GM21737 (cell line): ENCODE results near the gene MACROH2A2.
A peak's percentile ranks its signal among the peaks of the same experiment; 100 is the strongest.
"Not testable (repeated sequence)": the region's sequence is repeated elsewhere in the genome, so short reads cannot be mapped to it uniquely, and the experiment has no call there.

ENCODE experiments used
- ATAC-seq: cut with Tn5 transposase; IDR thresholded peaks from one replicate; pipeline ENCODE4 v1.9.1; 2021; ENCODE audit warnings: mild to moderate bottlenecking, moderate library complexity; ENCODE audit not compliant: unreplicated experiment

MACROH2A2 gene

DNA sequence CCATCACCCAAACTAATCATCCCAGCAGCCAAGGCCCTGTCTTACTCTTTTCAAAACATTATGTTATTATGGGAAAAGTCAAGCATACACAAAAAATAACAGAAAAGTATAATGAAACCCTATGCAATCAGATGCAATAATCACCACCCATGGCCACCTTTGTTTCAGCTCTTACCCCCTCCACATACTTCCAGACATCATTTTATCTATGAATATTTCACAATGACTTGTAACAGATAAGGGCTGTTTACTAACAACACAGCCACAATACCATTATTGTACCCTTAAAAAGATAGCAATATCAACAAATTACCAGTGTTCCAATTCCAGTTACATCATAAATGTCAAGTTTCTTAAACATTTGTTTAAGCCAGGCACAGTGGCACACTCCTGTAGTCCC, 44.8 kb downstream of the MACROH2A2 start:
- no peak for ATAC-seq

DNA sequence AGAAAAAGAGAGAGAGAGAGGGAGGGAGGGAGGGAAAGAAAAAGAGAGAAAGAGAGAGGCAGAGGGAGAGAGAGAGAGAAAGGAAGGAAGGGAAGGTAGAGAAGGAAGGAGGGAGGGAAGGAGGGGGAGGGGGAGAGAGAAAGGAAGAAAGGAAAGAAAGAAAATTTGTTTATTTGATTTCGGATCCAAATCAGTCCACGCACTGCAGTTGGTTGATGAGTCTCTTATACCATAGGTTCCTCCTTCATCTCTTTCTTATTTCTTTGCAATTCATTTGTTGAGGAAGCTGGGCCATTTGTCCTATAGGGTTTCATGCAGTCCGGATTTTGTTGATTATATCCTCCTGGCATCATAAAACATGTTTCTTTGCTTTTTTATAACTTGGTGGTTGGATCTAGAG, 45.6 kb downstream of the MACROH2A2 start:
- no peak for ATAC-seq

DNA sequence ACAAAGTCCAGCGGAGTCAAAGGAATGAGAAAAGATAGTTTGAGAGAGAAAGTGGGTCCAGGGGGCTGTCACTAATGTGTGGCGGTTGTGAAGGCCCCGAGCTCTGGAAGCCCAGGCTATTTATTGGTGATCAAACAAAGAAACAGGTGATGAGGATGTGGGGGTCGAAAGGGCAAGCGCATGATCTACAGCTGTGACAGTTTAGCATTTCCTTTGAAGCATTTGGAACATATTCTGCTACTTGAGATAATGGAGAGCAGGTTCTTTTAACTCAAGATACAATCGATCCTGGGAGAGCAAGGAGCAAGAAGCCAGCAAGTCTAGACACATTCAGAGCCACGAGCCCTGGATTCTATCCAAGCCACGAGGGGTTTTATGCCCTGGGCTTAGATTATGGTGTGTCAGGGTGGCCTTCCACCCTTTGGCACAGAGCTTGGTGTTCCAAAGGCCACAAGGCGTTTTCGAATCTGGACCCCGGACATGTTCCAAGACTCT, 48.5 kb downstream of the MACROH2A2 start:
- ATAC-seq = not testable (repeated sequence)

DNA sequence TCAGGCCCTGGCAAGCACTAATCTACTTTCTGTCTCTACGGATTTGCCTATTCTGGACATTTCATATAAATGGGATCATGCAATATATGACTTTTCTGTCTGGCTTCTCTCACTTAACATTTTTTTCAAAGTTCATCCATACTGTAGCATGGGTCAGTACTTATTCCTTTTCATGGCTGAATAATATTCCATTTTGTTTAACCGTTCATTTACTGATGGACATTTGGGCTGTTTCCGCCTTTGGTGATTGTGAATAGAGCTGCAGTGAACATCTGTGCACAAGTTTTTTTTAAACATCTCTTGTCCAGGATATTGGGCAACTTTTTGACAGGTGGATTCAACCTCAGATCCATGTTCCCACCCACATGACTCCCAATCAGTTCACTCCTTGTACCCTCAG, 49.0 kb downstream of the MACROH2A2 start:
- ATAC-seq = no peak

DNA sequence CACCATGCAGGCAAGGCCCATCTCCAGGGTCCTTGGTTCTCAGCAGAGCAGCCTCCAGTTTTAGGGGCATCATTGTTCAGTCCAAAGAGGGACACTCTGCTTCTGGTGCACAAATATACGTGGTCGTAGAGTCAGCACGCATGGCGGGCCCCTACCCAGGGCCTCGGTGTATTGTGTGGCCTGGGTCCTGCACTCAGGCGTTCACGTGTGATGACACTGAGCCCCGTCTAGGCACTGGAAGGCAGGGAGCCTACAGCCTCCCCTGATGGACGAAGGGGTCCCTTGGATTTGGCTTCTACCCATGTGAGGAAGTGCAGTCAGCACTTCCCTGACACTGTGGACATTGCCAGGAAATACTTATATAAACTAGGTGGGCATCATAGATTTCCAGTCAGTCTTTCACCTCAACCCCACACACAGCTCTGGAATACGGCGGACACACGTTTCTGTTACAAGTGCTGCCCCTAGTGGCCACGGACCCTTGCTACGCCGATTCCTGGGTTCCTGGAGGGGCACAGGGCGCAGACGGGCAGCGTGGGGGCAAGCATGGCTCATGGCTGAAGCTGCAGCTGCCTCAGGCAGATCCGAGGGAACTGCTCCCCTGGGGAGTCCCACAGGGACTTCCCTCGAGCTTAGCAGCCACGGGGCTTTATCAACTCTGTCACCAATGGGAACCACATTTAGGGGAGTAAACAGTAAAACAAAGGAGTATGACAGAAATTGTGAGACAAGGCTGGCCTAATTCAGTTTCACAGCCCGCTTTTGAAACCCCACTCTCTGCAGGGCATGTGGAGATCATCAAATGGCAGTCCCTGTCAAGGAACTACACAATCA, 54.5 kb downstream of the MACROH2A2 start:
- no peak for ATAC-seq

DNA sequence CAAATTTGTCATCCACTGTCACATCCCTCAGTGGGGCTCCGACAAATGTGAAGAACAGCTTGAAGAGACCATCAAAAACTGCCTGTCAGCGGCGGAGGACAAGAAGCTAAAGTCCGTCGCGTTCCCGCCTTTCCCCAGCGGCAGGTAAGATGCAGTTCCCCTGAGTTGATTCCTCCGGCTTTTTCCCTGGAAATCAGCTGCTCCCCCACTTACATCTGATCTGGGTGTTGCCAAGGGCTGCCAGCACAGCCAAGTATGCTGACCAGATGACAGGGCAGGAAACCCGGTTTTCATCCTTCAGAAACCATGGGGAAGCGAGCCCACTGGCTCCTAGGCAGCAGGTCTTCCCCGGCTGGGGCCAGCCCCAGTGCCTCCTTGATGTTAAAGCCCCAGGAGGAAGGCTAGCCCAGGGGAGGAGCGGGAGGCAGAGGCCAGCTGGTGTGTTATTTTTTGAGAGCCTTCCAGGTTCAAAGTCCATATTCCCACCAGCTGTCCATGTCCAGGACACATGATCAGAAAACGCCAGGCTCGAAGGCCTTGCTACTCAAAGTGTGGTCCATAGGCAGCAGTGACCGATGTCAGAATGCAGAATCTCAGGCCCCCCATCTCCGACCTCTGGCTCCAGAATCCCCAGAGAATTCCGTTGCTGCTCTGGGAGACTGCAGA, 56.6 kb downstream of the MACROH2A2 start:
- no peak for ATAC-seq

DNA sequence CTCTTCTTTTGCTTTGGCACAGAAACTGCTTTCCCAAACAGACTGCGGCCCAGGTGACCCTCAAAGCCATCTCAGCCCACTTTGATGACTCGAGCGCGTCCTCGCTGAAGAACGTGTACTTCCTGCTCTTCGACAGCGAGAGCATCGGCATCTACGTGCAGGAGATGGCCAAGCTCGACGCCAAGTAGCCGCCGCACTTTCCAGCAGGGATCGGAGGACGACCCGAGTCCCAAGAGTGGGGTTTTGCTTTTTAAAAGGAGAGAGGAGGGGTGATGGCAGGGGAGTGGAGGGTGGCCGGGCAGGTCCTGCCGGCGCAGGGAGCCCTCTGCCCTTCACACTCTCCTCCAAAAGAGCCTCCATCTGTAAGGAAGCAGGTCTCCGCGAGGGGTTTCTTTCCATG, 58.9 kb downstream of the MACROH2A2 start:
- no peak for ATAC-seq

DNA sequence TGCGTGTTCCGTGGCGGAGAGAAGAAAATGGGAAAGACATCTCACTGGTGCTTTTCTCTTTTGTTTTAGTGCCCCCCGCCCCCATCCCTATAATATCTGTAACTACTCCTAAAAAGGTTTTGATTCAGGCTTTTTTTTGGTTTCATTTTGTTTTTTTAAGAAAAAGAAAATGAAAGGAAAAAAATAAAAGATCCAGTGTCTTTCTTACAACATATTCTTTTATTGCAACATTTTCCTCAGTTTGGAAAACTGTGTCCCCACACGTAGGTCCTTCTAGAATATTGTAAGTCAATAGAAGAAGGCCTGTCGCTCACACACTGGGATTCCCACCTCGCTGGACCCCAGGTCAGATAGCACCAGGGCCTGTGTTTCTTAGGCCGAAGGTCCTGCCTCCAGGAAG, 59.4 kb downstream of the MACROH2A2 start:
- no peak for ATAC-seq

DNA sequence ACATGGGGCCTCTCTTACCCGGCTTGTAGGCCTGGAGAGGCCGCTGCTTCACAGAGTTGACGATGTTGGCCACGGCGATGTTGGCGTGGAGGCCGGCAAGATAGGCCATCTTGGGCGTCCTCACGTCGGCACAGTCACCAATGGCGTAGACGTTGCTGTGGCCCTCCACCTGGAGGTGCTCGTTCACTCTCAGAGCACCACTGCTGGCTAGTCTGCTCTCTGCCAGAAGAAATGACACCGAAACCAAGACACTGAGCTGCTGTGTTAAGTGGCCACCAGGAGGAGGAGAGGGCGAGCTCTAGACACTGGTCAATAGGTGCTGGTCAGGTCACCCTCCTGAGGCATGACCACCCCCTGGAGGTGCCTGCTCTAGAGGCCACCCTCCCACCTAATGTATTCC, 62.3 kb downstream of the MACROH2A2 start:
- no peak for ATAC-seq

DNA sequence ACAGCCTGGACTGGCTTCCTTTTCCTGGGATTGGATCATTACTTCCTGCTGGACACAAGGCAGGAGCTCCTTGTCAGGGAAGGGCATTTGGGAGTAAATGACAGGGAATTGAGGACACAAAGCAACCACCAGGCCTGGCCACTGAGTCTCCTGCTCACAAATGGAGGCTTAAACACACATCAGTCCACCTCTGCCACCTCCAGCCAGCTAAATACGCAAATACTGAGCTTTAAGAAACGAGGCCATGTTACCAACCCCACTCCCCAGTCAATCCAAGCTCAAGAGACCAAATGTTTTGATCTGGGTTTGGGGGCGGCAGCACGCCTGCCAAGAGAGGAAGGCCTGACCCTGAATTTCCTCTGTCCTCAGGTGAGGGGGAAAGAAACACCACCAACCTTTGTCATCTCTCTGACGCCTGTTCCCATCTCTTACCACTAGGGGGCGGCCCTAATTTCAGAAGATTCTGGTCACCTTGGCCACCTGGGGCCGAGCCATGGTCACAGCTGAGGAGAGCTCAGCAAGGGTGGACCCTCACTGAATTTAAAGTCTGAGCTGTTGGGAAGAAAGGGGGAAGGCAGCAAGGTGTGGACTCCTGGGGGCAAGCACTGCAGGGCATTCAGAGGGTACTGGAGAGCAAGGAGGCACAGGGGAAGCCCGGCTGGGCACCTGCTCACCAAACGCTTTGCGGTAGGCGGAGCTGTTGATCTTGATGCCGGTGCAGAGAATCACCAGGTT, 63.5 kb downstream of the MACROH2A2 start:
- peak; percentile 53 for ATAC-seq

DNA sequence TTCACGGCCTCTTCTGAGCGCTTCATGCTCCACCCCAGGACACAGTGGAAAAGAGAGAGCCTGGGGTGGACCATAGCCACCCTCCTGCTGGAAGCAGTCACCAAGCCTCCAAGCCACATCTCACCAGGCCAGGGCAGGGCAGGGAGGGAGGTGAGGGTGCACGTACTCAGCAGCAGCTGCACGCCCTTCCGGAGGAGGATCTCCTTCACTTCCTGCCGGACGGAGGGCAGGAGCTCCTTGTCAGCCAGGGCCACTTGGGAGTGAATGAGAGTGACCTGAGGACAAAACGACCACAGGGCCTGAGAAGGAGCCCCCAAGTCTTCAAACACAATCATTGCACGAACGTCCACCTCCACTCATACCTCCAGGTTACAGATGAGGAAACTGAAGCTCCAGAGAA, 65.0 kb downstream of the MACROH2A2 start:
- no peak for ATAC-seq

DNA sequence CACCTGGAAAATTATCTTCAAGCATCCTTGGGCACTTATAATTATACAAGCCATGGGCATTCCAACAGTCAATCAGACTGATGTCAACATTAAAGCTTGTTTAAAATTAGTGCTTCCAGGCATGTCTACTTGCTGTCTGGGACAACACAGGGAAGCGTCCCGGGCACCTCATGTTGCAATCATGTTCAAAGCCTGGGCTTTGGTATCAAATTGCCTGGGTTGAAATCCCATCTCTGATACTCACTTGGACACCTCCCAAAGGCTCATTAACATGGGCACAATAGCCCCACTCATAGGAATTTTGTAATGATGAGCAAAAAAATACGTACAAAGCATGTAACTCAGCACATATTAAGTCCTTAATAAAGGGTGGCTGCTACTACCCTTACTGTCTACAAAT, 65.5 kb downstream of the MACROH2A2 start:
- no peak for ATAC-seq

DNA sequence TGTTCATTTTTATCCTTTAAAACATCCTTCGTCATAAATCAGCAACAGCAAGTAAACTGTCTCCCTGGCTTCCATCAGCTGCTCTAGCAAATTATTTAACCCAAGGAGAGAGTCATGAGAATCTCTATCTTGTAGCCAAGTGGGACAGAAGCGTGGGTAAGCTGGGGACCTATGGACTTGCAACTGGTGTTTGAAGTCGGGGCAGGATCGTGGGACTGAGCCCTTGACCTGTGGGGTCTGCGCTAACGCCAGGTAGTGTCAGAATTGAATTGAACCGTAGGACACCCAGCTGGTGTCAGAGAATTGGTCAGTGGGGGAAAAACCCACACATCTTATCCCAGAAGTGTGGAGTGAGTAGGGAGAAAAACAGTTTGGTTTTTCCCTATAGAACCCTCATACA, 66.6 kb downstream of the MACROH2A2 start:
- ATAC-seq = no peak

DNA sequence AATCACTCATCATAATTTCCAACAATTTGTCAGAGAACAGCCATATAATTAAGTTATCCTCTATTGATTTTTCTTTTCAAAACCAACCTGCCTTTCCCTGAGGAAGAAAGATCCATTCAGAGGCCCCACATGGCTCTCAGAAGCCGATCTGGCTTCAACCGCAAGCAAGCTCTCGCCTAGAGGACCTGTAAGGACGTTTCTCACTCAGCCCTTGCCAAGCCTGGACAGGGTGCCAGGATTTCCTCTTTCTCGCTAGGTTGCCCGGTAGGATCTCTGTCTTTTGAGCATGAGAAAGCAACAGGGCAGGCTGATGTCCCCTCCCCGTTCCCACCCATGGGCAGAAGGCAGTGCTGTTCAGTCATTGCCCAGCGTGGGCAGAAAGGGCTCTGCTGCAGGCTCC, 67.0 kb downstream of the MACROH2A2 start:
- no peak for ATAC-seq

DNA sequence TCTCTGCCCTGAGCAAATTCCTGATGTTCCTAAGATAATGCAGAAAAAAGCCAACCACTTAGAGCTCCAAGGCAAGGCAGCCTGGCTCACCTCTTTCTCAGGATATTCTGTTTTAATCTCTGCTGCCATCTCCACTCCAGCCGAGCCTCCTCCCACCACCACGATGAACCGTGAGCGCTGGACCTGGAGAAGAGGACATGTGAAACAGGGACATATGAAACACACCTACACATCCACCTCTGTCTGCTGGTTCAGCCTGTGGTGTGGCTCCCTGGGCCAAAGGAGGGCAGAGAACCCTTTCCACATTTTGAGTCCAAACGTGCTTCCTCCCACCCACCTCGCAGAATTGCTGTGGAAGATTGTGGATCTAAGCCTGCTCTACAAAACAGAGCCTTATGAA, 67.8 kb downstream of the MACROH2A2 start:
- ATAC-seq = no peak

DNA sequence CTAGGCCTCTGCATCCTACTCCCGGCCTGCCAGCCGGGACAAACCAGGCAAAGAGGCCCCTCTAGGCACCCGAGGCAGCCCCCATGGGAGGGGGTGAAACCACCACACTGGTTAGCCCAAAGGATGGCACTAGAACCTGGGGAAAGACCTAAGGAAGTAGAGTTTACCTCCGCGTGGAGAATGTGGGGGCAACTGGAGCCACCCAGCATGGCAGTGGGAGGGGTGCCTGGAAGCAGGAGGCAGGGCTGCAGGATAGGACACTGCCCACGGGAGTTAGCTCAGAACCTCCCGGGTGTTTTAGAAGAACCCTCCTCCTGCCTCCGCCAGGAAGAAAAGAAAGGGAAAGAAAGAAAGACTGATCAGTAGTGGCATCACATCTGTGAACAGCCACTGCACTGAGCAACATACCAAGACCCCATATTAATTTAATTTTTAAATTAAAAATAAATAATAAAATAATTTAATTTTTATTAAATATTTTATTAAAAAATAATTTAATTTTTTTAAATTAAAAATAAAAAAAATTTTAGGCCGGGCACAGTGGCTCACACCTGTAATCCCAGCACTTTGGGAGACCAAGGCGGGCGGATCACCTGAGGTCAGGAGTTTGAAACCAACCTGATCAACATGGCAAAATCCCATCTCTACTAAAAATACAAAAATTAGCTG, 68.8 kb downstream of the MACROH2A2 start:
- no peak for ATAC-seq

DNA sequence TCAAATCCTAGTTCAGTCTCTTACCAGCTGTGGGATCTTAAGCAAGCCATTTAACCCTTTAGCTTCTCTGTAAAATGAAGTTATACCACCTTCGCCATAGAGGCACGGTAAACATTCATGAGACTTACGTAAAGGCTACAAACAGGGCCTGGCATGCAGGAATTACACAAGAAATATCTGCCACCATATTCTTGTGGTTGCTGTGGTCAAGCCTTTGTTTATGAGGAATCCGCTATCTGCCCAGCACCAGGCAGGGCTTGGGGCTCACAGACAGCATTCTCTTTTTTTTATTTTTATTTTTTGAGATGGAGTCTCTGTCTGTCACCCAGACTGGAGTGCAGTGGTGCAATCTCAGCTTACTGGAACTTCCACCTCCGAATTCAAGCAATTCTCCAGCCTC, 70.1 kb downstream of the MACROH2A2 start:
- ATAC-seq = no peak

DNA sequence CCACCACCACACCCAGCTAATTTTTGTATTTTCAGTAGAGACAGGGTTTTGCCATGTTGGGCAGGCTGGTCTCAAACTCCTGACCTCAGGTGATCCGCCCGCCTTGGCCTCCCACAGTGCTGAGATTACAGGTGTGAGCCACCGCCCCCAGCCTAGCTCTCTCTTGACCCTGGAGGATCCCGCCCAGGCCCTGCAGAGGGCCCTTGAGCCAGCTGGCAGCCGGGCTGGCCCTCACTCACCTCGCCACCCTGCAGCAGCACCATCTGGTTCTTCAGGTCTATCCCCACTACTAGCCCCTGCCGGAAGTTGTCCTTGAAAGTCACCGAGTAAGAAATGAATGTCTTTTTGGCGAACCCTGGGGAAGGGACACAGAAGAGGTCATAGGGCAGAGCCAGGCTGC, 70.5 kb downstream of the MACROH2A2 start:
- ATAC-seq = not testable (repeated sequence)

DNA sequence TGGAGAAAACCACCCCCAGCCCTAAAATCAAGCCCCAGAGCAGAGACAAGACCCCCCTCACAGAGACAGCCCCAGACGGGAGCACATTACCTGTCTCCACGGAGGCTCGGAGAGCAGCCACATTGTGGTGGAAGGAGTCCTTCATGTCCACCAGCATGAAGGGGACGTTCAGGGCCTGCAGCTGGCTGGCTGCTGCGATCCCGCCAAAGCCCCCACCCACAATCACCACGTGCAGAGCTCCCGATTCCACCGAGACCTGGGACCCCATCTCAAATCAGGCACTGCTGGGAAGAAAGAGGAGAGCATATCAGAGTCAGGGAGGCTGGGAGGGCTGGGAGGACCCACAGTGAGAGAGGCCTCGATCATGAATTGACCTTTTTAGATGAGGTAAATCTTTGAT, 71.2 kb downstream of the MACROH2A2 start:
- no peak for ATAC-seq

DNA sequence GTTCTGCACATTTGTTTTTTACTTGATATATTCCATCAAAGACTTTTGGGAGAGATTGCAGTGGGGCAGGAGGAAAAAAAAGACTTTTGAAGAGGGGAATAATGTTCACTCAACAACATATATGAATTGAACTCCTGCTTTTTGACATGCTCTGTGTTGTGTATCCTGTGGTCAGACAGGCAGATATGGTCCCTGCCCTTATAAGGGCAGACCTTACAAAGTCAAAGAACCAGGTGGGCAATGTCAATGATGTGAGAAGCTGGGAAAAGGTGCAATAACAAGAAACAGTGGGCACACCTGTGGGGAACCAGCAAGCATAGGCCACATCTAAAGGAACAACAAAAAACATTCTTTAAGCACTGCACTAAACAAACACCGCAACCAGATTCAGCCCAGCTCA, 71.8 kb downstream of the MACROH2A2 start:
- no peak for ATAC-seq

DNA sequence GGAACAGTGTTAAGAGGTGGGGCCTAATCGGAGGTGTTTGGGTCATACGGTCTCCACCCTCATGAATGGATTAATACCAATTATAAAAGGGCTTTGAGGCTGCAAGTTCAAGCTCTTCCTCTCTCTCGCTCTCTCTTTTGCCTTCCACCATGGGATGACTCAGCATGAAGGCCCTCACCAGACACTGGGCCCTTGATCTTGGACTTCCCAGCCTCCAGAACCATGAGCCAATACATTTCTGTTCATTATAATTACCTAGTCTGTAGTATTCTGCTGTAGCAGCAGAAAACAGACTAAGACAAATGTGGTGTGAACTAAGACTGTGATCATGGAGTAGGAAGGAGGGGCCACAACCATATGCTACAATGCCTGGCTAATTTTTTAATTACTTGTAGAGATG, 72.3 kb downstream of the MACROH2A2 start:
- ATAC-seq = no peak
